Kidney (tissue), 14 donors: ENCODE data around the gene PNKP. TPM values are rescaled to one million over a fixed set of nuclear protein-coding genes. Genes with fewer than 3 reads are reported as not detected.

Source experiments
- DNase-seq, 5 donors: peaks; one replicate each; pipeline ENCODE4 v3.0.0-alpha.2; 2013 to 2020
- FAIRE-seq: peaks from 2 replicates; lab custom pipeline; 2012; peaks lifted over from hg19 to GRCh38; lab: Jason Lieb, UNC
- H3K27ac ChIP-seq, 2 donors: one replicate each; pipeline ENCODE4 v1.7.0; 2013; ENCODE audit warnings: low read depth in 2 of 2, low read length in 2 of 2, inconsistent platforms in 1 of 2
- H3K27me3 ChIP-seq: one replicate; pipeline ENCODE4 v1.7.1; 2013; ENCODE audit warnings: low read length, inconsistent platforms; ENCODE audit not compliant: control insufficient read depth, insufficient read depth
- H3K36me3 ChIP-seq, 3 donors: one replicate each; pipeline versions ENCODE4 v1.7.0 to v1.7.1; 2013; ENCODE audit warnings: low read length in 3 of 3, control low read depth in 1 of 3, inconsistent platforms in 1 of 3; ENCODE audit not compliant: insufficient read depth in 3 of 3, control insufficient read depth in 2 of 3
- H3K4me1 ChIP-seq, 3 donors: one replicate each; pipeline versions ENCODE4 v1.7.0 to v1.7.1; 2013; ENCODE audit warnings: low read length in 3 of 3, inconsistent platforms in 1 of 3, low read depth in 1 of 3; ENCODE audit not compliant: control insufficient read depth in 2 of 3, insufficient read depth in 2 of 3
- H3K4me3 ChIP-seq, 3 donors: one replicate each; pipeline versions ENCODE4 v1.7.0 to v1.8.1; 2013; ENCODE audit warnings: low read length in 3 of 3, control low read depth in 1 of 3, inconsistent platforms in 1 of 3
- H3K9ac ChIP-seq, 3 donors: one replicate each; pipeline versions ENCODE4 v1.7.0 to v1.7.1; 2013; ENCODE audit warnings: low read length in 3 of 3, control low read depth in 1 of 3, inconsistent platforms in 1 of 3
- H3K9me3 ChIP-seq, 3 donors: one replicate each; pipeline versions ENCODE4 v1.7.0 to v1.7.1; 2013; ENCODE audit warnings: low read length in 3 of 3, control low read depth in 1 of 3, inconsistent platforms in 1 of 3; ENCODE audit not compliant: control insufficient read depth in 2 of 3, insufficient read depth in 1 of 3
- intact Hi-C: fragments of 100-400 bp; cut with DNase I; formaldehyde crosslinking; loops from one replicate; pipeline ENCODE4 v1.11.1; 2022
- polyA plus RNA-seq: library from polyadenylated mRNA; stranded (reverse); fragments of 350-450 nt; fragmentation: Illumina TruSeq; extraction: RNeasy Lipid Tissue Mini Kit (QIAGEN cat#74804); gene quantifications from one replicate; pipeline ENCODE4 v1.2.3, GENCODE V29; 2014; ENCODE audit warnings: low read depth, low replicate concordance; ENCODE audit not compliant: insufficient read depth
- total RNA-seq: library from RNA; stranded (reverse); fragmentation: NEBNext Ultra II Directional; extraction: Animal tissue kit (Norgen Biotek cat#: 25700); gene quantifications from one replicate; pipeline ENCODE4 v1.2.1, GENCODE V29; 2021
- TF ChIP-seq, protein P1 (sequence below): IDR thresholded peaks from 3 replicates; pipeline ENCODE4 v1.5.1; 2012; ENCODE audit warnings: mild to moderate bottlenecking, moderate library complexity, borderline replicate concordance; ENCODE audit not compliant: insufficient read depth; ENCODE audit errors: extremely low read depth
- donor health status: control.
- donor health status: control.
- donor health status: control.
- donor health status: control.
- donor health status: control.
- donor health status: DM: yes; HTN: yes; CAD: no.
- donor health status: Normal renal cell carcinoma (clear cell type).

PNKP gene
- total and polyA plus RNA-seq, 2 donors from 2014 or later = 45.5 to 101 TPM

DNA sequence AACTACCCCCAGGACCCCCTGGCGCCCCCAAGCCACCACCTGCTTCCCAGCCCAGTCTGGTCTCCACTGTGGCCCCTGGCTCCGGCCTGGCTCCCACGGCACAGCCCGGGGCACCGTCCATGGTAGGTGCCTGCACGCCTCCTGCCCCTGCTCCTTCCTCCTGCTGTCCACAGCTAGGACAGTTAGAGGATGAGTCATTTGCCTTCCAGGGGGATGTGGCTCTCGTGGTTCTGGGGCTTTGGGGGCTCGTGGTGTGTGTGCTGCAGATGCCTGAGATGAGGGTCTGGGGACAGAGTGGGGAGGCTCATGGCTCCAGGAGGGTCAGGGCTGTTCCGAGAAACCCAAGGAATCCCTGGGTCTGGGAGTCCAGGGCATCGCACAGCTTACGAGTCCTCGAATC is 36.6 kb downstream of the PNKP start:
- Histone ChIP-seq H3K36me3 (peaks cover 0 to 41% (median 10%) of the 10 kb centered on the region in 3 donors), H3K9me3 (no peaks in the 10 kb centered on the region), H3K27me3 (no peaks in the 10 kb centered on the region), H3K4me1 (no peaks in the 10 kb centered on the region), H3K27ac (no peak overlapping the region), H3K4me3 (no peak overlapping the region), H3K9ac (no peak overlapping the region)
- intact Hi-C loops = no loop called here
- DNase-seq (no peak), FAIRE-seq (no peak)
- TF ChIP-seq, protein P1, sequence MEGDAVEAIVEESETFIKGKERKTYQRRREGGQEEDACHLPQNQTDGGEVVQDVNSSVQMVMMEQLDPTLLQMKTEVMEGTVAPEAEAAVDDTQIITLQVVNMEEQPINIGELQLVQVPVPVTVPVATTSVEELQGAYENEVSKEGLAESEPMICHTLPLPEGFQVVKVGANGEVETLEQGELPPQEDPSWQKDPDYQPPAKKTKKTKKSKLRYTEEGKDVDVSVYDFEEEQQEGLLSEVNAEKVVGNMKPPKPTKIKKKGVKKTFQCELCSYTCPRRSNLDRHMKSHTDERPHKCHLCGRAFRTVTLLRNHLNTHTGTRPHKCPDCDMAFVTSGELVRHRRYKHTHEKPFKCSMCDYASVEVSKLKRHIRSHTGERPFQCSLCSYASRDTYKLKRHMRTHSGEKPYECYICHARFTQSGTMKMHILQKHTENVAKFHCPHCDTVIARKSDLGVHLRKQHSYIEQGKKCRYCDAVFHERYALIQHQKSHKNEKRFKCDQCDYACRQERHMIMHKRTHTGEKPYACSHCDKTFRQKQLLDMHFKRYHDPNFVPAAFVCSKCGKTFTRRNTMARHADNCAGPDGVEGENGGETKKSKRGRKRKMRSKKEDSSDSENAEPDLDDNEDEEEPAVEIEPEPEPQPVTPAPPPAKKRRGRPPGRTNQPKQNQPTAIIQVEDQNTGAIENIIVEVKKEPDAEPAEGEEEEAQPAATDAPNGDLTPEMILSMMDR = no peak

DNA sequence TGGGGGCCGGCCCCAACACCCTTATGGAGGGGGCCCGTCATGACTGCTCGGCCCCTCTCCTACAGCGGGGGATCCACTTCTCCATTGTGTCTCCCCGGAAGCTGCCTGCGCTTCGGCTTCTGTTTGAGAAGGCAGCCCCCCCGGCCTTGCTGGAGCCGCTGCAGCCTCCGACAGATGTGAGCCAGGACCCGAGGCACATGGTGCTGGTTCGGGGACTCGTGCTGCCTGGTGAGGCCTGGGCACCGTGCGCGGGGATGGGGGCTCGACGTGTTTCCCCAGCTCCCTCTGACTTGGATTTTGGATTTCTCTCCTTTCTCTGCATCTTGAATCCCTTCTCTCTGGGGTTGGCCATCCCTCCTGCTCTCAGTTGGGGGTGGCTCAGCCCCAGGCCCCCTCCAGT is 37.7 kb downstream of the PNKP start:
- no peak overlapping the region for H3K4me3 ChIP-seq
- H3K27ac ChIP-seq = no peak overlapping the region
- H3K4me1 ChIP-seq = no peaks in the 10 kb centered on the region
- H3K36me3 ChIP-seq = peaks cover 0 to 38% (median 10%) of the 10 kb centered on the region in 3 donors
- H3K9ac ChIP-seq = no peak overlapping the region
- no peaks in the 10 kb centered on the region for H3K9me3 ChIP-seq
- intact Hi-C loops = no loop called here
- TF ChIP-seq, protein P1 = no peak
- no peak for FAIRE-seq
- no peak for DNase-seq
- H3K27me3 ChIP-seq = no peaks in the 10 kb centered on the region

GRCh38 chr19:49829200-49829599 is 38.2 kb downstream of the PNKP start:
- Histone ChIP-seq H3K9me3 (no peaks in the 10 kb centered on the region), H3K36me3 (peaks cover 0 to 37% (median 8%) of the 10 kb centered on the region in 3 donors), H3K4me1 (no peaks in the 10 kb centered on the region), H3K9ac (no peak overlapping the region), H3K4me3 (no peak overlapping the region), H3K27ac (no peak overlapping the region), H3K27me3 (no peaks in the 10 kb centered on the region)
- intact Hi-C loops = no loop called here
- no peak for DNase-seq
- TF ChIP-seq, protein P1 = no peak
- FAIRE-seq = no peak

- intact Hi-C loops = no loop called here
- DNase-seq (no peak), FAIRE-seq (no peak)
- no peak overlapping the region for H3K9ac ChIP-seq
- no peaks in the 10 kb centered on the region for H3K27me3 ChIP-seq
- no peak overlapping the region for H3K27ac ChIP-seq
- TF ChIP-seq, protein P1 = no peak
- H3K9me3 ChIP-seq = no peaks in the 10 kb centered on the region
- no peak overlapping the region for H3K4me3 ChIP-seq
- H3K36me3 ChIP-seq = peaks cover 2 to 32% (median 8%) of the 10 kb centered on the region in 3 donors
- H3K4me1 ChIP-seq = no peaks in the 10 kb centered on the region
Measured at GRCh38 chr19:49827034-49827433, 40.3 kb downstream of the PNKP start.
